Esophagus muscularis mucosa (tissue), 4 donors: Measurements from ENCODE around the gene ENG. TPM values are rescaled to one million over a fixed set of nuclear protein-coding genes. Genes with fewer than 3 reads are reported as not detected.

Experiments used
- DNase-seq: peaks from one replicate; pipeline ENCODE4 v3.0.0-alpha.2; 2017; ENCODE audit errors: extremely low spot score
- H3K27ac ChIP-seq, 4 donors: fragments of 200-600 bp; sonication (generic); replicated peaks in 1 of 4; 1 replicate in 3 of 4; 2 replicates in 1 of 4; pipeline ENCODE4 v1.5.1; 2016 to 2019; ENCODE audit warnings: mild to moderate bottlenecking in 1 of 4
- H3K27me3 ChIP-seq, 4 donors: fragments of 200-600 bp; sonication (generic); one replicate each; pipeline versions ENCODE4 v1.5.1 to v1.6.0; 2016 to 2019
- H3K36me3 ChIP-seq, 4 donors: fragments of 200-600 bp; sonication (generic); one replicate each; pipeline ENCODE4 v1.5.1; 2016 to 2019
- H3K4me1 ChIP-seq, 4 donors: fragments of 200-600 bp; sonication (generic); one replicate each; pipeline ENCODE4 v1.5.1; 2016 to 2019
- H3K4me3 ChIP-seq, 4 donors: fragments of 200-600 bp; sonication (generic); 1 replicate in 2 of 4; 2 replicates in 2 of 4; pipeline ENCODE4 v1.5.1; 2016 to 2019; ENCODE audit warnings: mild to moderate bottlenecking in 4 of 4, moderate library complexity in 1 of 4
- H3K9me3 ChIP-seq, 4 donors: fragments of 200-600 bp; sonication (generic); 1 replicate in 3 of 4; 2 replicates in 1 of 4; pipeline ENCODE4 v1.5.1; 2016 to 2019
- EP300 ChIP-seq: sonication (generic); formaldehyde crosslinking; IDR thresholded peaks from one replicate; pipeline ENCODE4 v1.6.1; 2017; ENCODE audit warnings: antibody characterized with exemption
- POLR2A ChIP-seq: fragments of 450-650 bp; IDR thresholded peaks from one replicate; pipeline ENCODE4 v1.6.1; 2017; ENCODE audit warnings: antibody characterized with exemption, moderate library complexity, mild to moderate bottlenecking, low read depth
- POLR2AphosphoS5 ChIP-seq, 2 donors: sonication (generic); formaldehyde crosslinking; IDR thresholded peaks; one replicate each; pipeline ENCODE4 v1.6.1; 2017; ENCODE audit warnings: antibody characterized with exemption in 2 of 2
- WGBS: methylation state at CpG from one replicate; pipeline ENCODE4 v1.1.5; 2018; 5-methylcytosine and 5-hydroxymethylcytosine counted together
- intact Hi-C: fragments of 100-400 bp; cut with DNase I; formaldehyde crosslinking; loops from one replicate; pipeline ENCODE4 v1.15.1; 2023
- total RNA-seq, 4 donors: library from RNA; depleted of rRNA; stranded (reverse); fragments of >200 nt; gene quantifications; one replicate each; pipeline versions ENCODE4 v1.1.0 to v1.2.1, GENCODE V29; 2016
- TF ChIP-seq, protein P1 (sequence below), 3 experiments: fragments of 200-600 bp in 2 of 3; fragments of 450-650 bp in 1 of 3; sonication (generic) in 2 of 3; IDR thresholded peaks; one replicate each; pipeline ENCODE4 v1.5.1; 2017 to 2019; ENCODE audit warnings: antibody characterized with exemption in 3 of 3, mild to moderate bottlenecking in 2 of 3, moderate library complexity in 1 of 3

Gene ENG
- total RNA-seq, 4 donors from 2014 or later: 36.5 to 91.2 (median 78.3) TPM

GRCh38 chr9:127806871-127807270 is 47.6 kb downstream of the ENG start:
- DNase-seq: no peak
- WGBS: 91% methylated on average over 14 of the region's 14 CpGs
- H3K27me3 ChIP-seq: no peaks in the 10 kb centered on the region
- peaks cover 11 to 75% (median 60%) of the 10 kb centered on the region in 4 donors for H3K36me3 ChIP-seq
- H3K4me3 ChIP-seq: no peak overlapping the region
- H3K4me1 ChIP-seq: peaks cover 22 to 52% (median 38%) of the 10 kb centered on the region in 4 donors
- no peaks in the 10 kb centered on the region for H3K9me3 ChIP-seq
- H3K27ac ChIP-seq: no peak overlapping the region
- intact Hi-C loops: no loop called here
- TF ChIP-seq POLR2A (no peak), POLR2AphosphoS5 (IDR thresholded peaks at IDR 0.05) (no peak), EP300 (no peak)
- TF ChIP-seq, protein P1, sequence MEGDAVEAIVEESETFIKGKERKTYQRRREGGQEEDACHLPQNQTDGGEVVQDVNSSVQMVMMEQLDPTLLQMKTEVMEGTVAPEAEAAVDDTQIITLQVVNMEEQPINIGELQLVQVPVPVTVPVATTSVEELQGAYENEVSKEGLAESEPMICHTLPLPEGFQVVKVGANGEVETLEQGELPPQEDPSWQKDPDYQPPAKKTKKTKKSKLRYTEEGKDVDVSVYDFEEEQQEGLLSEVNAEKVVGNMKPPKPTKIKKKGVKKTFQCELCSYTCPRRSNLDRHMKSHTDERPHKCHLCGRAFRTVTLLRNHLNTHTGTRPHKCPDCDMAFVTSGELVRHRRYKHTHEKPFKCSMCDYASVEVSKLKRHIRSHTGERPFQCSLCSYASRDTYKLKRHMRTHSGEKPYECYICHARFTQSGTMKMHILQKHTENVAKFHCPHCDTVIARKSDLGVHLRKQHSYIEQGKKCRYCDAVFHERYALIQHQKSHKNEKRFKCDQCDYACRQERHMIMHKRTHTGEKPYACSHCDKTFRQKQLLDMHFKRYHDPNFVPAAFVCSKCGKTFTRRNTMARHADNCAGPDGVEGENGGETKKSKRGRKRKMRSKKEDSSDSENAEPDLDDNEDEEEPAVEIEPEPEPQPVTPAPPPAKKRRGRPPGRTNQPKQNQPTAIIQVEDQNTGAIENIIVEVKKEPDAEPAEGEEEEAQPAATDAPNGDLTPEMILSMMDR (IDR thresholded peaks at IDR 0.05): no peak

DNA sequence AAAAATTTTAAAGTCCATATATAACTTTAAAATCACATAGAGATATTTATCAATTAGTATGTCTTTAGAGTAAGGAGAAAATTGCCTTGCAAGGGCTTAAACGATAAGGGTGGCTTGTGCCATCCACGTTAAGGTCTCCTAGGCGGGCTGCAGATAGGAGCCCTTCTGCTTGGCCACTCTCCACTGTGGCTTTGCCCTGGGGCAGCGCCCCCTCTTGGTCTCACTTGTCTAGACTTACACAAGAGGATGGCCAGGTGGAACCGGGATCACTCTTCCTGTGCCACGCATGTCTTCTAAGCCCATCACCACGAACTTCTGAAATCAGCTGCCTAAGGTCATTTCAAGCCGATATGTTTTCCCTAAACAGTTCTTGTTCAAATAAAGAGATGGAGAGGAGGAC is 48.8 kb downstream of the ENG start:
- Histone ChIP-seq H3K27ac (no peak overlapping the region), H3K4me1 (peaks cover 25 to 54% (median 44%) of the 10 kb centered on the region in 4 donors), H3K9me3 (no peaks in the 10 kb centered on the region), H3K36me3 (peaks cover 8 to 63% (median 48%) of the 10 kb centered on the region in 4 donors), H3K27me3 (no peaks in the 10 kb centered on the region), H3K4me3 (no peak overlapping the region)
- intact Hi-C loops: no loop called here
- 80% methylated on average over 8 of the region's 8 CpGs for WGBS
- no peak for DNase-seq
- TF ChIP-seq, protein P1 (IDR thresholded peaks at IDR 0.05): no peak
- no peak for TF ChIP-seq EP300

DNA sequence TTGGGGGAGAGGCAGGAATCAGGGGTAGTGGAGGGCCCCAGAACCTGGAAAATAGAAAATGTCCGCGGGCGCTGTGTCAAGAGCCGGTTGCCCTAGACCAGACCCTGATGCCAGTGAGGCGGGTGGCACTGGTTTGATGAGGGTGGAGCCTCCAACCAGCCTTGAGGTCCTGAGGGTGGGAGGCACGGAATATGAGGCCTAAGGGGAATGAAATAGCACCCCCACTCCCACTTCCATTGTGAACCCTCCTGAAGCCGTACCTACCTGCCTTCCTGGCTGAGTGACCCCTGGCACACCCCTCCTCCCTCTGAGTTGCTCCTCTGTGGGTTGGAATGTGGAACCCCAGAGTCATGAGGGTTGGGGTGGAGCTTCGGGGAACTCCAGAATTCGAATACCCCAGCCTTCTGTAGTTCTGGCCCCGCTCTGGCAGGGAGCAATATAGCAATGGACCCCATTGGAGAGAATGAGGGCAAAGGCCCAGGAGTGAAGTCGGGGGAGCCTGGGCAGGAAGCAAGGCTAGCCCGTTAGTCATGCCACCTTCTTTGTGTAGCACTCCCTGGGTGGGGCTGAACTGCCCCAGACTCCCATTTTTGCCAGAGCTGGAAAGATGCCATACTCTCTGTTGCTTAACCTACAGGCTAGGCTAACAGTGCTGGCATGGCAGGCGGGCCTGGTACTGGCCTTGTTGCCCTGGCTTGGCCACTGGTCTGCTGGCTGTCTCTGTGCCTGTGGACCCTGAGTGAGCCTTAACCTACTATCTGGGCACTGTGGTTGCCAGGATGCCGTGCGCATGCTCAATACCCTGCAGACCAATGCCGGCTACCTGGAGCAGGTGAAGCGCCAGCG is 50.7 kb downstream of the ENG start:
- peak overlapping the region; percentile 64 to 85 (median 80) for H3K4me3 ChIP-seq
- DNase-seq: no peak
- peaks cover 4 to 44% (median 32%) of the 10 kb centered on the region in 4 donors for H3K36me3 ChIP-seq
- no peaks in the 10 kb centered on the region for H3K27me3 ChIP-seq
- intact Hi-C loops: loop anchor here (5.0 kb wide), 1 partner anchor 119 kb away; no protein-coding TSS in a partner anchor
- no peaks in the 10 kb centered on the region for H3K9me3 ChIP-seq
- H3K4me1 ChIP-seq: peaks cover 20 to 41% (median 36%) of the 10 kb centered on the region in 4 donors
- peak overlapping the region; percentile 82 to 98 (median 94) for H3K27ac ChIP-seq
- WGBS: 43% methylated on average over 17 of the region's 18 CpGs
- TF ChIP-seq, protein P1 (IDR thresholded peaks at IDR 0.05): no peak
- TF ChIP-seq EP300 (no peak), POLR2AphosphoS5 (IDR thresholded peaks at IDR 0.05) (no peak), POLR2A (no peak)

DNA sequence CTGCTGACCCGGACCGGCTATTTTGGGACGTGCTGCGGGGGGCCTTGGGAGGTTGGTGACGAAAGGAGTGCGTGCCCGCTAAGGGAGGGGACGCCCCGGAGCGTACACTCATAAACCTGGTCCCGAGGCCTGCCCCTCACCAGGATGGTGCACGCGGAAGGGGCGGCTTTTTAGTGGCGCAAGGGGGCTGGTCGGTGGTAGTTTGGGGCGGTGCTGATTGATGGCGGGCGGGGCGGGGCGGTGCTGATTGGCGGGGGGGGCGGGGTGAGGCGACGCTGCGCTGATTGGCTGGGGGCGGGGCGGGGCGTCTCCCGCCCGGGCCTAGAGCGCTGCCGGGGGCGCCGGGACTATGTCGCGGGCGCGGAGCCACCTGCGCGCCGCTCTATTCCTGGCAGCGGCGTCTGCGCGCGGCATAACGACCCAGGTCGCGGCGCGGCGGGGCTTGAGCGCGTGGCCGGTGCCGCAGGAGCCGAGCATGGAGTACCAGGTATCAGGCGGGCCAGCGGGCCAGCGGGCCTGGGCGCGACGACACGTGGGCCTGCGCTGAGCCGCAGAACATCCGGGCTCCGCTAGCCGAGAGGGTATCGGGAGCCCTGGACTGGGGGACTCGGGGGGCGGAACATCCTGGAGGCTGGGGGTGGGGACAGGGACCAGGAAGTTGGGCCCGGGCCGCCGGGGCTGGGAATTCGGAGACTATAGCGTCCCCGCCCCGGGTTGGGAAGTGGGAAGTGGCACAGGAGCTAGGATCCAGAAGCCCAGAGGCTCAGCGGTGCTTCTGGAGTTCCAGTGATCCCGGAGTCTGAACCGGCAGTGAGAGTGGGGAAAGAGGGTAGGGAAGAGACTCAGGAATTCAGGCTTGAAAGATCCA is 51.6 kb downstream of the ENG start, which contains the start of gene FPGS:
Gene FPGS, plus strand, starts transcription at position 307 of the 868 bp plus-strand sequence. Its CDS starts 43 bp downstream, at position 350.
- peak; percentile 97 for DNase-seq
- Histone ChIP-seq H3K36me3 (peaks cover 0 to 35% (median 22%) of the 10 kb centered on the region in 4 donors), H3K4me1 (peaks cover 20 to 41% (median 36%) of the 10 kb centered on the region in 4 donors), H3K27ac (peak within 1 kb of the TSS; percentile 82 to 98 (median 94)), H3K27me3 (no peaks in the 10 kb centered on the region), H3K4me3 (peak within 1 kb of the TSS; percentile 64 to 85 (median 80)), H3K9me3 (no peaks in the 10 kb centered on the region)
- WGBS: 1% methylated on average over 26 of the region's 83 CpGs
- no peak for TF ChIP-seq EP300
- peak; percentile 53 for TF ChIP-seq POLR2A
- TF ChIP-seq, protein P1 (IDR thresholded peaks at IDR 0.05): no peak
- TF ChIP-seq POLR2AphosphoS5 (IDR thresholded peaks at IDR 0.05): peak; percentile 50 to 81
- intact Hi-C loops: loop anchor here (5.0 kb wide), 1 partner anchor 119 kb away; no protein-coding TSS in a partner anchor
